HL-60 (cell line): ENCODE data around the gene SULT1A2.
"Not testable (repeated sequence)": the region's sequence is repeated elsewhere in the genome, so short reads cannot be mapped to it uniquely, and the experiment has no call there.

Source experiments
- DNase-seq, 2 experiments: peaks; one replicate each; pipeline ENCODE4 v3.0.0-alpha.2; 2010 to 2020; ENCODE audit warnings: low read depth in 1 of 2, low spot score in 1 of 2
- H3K27ac ChIP-seq: fragments of 250-450 bp; sonication (Bioruptor Pico); replicated peaks from 2 replicates; pipeline ENCODE4 v1.5.1; 2020; ENCODE audit warnings: mild to moderate bottlenecking, moderate library complexity
- H3K27me3 ChIP-seq: fragments of 250-450 bp; sonication (Bioruptor Pico); 2 replicates; pipeline ENCODE4 v1.5.1; 2021; ENCODE audit warnings: mild to moderate bottlenecking, moderate library complexity; ENCODE audit not compliant: insufficient read depth, poor library complexity, severe bottlenecking
- H3K4me3 ChIP-seq: replicated peaks from 2 replicates; pipeline ENCODE4 v1.5.1; 2011; ENCODE audit warnings: mild to moderate bottlenecking, control low read depth, low read length; ENCODE audit not compliant: insufficient read depth
- GABPA ChIP-seq: IDR thresholded peaks from 2 replicates; pipeline ENCODE4 v1.6.1; 2012; ENCODE audit warnings: low read depth
- POLR2AphosphoS5 ChIP-seq: IDR thresholded peaks from 2 replicates; pipeline ENCODE4 v1.6.1; 2012; ENCODE audit warnings: low read depth
- REST ChIP-seq: IDR thresholded peaks from 2 replicates; pipeline ENCODE4 v1.6.1; 2012; ENCODE audit warnings: low read depth; ENCODE audit not compliant: insufficient replicate concordance
- SPI1 ChIP-seq: IDR thresholded peaks from 2 replicates; pipeline ENCODE4 v1.6.1; 2012; ENCODE audit warnings: low read depth, mild to moderate bottlenecking, borderline replicate concordance
- TF ChIP-seq, protein P1 (sequence below): IDR thresholded peaks from one replicate; pipeline ENCODE4 v1.5.1; 2011; ENCODE audit warnings: low read length, control low read depth, inconsistent platforms; ENCODE audit not compliant: insufficient read depth

SULT1A2 gene

DNA sequence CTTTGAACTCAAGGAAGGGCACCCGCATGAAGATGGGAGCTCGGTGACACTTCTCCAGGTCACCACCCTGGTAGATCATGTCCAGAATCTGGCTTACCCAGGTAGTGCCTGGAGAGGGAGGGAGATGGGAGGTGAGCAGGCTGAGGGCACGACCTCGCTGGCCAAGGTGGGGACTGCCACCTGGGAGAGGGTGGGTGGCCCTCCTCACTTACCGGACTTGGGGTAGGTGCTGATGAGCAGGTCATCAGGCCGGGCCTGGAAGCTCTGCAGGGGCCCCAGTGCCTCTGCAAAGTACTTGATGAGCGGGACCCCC lies 11.6 kb upstream of the SULT1A2 start:
- H3K27ac ChIP-seq, H3K4me3 ChIP-seq, H3K27me3 ChIP-seq, DNase-seq: not testable (repeated sequence)

DNA sequence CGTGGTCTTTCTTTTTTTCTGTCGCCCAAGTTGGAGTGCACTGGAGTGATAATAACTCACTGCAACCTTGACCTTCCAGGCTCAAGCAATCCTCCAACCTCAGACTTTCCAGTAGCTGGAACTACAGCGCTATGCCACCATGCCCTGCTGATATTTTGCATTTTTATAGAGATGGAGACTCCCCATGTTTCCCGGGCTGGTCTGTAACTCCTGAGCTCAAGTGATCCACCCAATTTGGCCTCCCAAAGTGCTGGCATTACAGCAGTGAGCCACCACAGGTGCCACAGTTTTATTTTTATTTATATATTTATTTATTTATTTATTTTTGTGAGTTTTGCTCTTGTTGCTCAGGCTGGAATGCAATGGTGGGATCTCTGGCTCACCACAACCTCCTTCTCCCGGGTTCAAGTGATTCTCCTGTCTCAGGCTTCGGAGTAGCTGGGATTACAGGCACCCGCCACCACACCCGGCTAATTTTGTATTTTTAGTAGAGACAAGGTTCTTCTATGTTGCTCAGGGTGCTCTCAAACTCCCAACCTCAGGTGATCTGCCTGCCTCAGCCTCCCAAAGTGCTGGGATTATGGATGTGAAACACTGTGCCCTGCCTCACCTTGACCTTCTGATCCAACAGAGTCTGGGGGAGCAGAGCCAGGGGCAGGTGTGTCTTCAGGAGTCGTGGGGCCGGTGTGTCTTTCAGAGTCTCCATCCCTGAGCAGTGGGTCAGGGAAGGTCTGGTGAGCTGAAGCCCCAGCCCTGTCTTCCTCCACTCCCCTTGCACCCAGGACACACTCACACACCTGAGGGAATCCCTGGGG lies 11.0 kb upstream of the SULT1A2 start:
- not testable (repeated sequence) for DNase-seq, H3K27me3 ChIP-seq, H3K4me3 ChIP-seq, H3K27ac ChIP-seq

DNA sequence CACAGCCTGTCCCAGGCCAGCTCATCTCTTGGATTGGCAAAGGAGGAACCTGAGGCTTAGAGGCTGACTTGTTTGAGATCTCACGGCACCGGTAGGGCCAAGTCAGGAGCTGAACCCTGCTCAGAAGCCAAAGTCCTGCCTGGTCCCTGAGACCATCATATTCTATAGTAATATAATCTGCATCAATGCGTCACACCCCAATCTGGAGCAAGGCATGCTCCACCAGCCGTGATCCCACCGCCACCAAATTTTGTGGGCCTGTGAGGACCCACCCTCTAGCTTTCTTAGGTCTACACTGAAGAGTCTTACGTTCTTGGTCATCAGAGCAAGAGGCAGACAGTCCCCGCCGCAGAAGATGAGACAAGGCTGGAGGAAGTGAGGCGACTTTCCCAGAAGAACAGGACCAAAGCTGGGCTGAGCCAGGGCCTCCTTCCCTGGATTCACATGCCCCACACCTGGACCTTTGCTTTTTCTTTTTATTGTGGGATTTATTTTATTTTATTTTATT lies 10.3 kb upstream of the SULT1A2 start:
- no peak for TF ChIP-seq POLR2AphosphoS5
- TF ChIP-seq, protein P1, sequence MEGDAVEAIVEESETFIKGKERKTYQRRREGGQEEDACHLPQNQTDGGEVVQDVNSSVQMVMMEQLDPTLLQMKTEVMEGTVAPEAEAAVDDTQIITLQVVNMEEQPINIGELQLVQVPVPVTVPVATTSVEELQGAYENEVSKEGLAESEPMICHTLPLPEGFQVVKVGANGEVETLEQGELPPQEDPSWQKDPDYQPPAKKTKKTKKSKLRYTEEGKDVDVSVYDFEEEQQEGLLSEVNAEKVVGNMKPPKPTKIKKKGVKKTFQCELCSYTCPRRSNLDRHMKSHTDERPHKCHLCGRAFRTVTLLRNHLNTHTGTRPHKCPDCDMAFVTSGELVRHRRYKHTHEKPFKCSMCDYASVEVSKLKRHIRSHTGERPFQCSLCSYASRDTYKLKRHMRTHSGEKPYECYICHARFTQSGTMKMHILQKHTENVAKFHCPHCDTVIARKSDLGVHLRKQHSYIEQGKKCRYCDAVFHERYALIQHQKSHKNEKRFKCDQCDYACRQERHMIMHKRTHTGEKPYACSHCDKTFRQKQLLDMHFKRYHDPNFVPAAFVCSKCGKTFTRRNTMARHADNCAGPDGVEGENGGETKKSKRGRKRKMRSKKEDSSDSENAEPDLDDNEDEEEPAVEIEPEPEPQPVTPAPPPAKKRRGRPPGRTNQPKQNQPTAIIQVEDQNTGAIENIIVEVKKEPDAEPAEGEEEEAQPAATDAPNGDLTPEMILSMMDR, result no peak
- TF ChIP-seq REST, result no peak

DNA sequence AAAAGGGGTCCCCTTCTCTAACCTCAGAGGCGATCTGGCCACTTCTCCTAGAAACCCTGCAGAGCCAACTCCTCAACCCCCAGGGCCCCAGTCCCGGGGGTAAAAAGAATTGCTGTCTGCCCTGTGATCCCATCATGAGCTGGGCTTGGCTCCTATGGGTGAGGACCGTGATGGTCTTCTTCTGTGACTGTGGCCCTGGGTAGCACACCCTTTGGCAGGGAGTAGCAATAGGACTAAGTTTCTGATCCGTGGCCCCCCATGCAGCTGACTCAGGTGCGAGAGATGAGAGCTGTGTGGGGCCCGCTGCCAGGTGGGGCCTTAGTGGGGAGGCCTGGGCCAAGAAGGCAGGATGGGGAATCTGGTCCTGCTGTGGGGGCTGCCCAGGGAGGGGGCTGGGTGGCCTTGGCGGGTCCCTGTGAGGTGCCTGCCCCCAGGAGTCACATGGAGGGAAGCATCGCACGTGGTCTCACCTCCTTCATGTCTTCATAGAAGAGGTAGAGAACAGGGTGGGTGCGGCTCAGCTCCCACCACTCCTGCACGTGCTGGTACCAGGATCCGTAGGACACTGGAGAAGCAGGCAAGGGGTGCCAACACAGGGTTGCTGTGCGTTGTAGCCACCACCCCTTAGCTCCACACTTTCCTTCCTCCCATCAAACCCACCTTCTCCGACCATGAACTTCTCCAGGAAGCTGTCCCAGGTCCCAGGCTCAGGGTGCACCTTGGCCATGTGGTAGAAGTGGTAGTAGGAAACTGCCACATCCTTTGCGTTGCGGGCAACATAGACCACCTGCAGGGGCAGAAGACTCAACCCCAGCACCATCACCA lies 9.7 kb upstream of the SULT1A2 start:
- Histone ChIP-seq H3K4me3 (no peak overlapping the region), H3K27ac (no peak overlapping the region), H3K27me3 (no peaks in the 10 kb centered on the region)
- no peak for TF ChIP-seq POLR2AphosphoS5
- no peak for TF ChIP-seq REST
- no peak for TF ChIP-seq GABPA
- TF ChIP-seq, protein P1, result no peak
- TF ChIP-seq SPI1, result no peak
- DNase-seq, result no peak

More for the DNA sequence above, 10.3 kb upstream of the SULT1A2 start:
- Histone ChIP-seq H3K27me3 (no peaks in the 10 kb centered on the region), H3K4me3 (no peak overlapping the region), H3K27ac (no peak overlapping the region)
- no peak for DNase-seq
